Tibial nerve (tissue), 4 donors: ENCODE data around the gene PSMB8.

Experiments
- EP300 ChIP-seq, 2 donors: sonication (generic); formaldehyde crosslinking; IDR thresholded peaks; one replicate each; pipeline ENCODE4 v1.6.1; 2017; ENCODE audit warnings: antibody characterized with exemption in 2 of 2, mild to moderate bottlenecking in 1 of 2
- TF ChIP-seq, protein P1 (sequence below), 5 experiments: fragments of 200-600 bp in 3 of 5; fragments of 450-650 bp in 2 of 5; sonication (generic) in 3 of 5; IDR thresholded peaks; one replicate each; pipeline ENCODE4 v1.5.1; 2016 to 2019; ENCODE audit warnings: antibody characterized with exemption in 5 of 5, mild to moderate bottlenecking in 3 of 5, moderate library complexity in 2 of 5

DNA sequence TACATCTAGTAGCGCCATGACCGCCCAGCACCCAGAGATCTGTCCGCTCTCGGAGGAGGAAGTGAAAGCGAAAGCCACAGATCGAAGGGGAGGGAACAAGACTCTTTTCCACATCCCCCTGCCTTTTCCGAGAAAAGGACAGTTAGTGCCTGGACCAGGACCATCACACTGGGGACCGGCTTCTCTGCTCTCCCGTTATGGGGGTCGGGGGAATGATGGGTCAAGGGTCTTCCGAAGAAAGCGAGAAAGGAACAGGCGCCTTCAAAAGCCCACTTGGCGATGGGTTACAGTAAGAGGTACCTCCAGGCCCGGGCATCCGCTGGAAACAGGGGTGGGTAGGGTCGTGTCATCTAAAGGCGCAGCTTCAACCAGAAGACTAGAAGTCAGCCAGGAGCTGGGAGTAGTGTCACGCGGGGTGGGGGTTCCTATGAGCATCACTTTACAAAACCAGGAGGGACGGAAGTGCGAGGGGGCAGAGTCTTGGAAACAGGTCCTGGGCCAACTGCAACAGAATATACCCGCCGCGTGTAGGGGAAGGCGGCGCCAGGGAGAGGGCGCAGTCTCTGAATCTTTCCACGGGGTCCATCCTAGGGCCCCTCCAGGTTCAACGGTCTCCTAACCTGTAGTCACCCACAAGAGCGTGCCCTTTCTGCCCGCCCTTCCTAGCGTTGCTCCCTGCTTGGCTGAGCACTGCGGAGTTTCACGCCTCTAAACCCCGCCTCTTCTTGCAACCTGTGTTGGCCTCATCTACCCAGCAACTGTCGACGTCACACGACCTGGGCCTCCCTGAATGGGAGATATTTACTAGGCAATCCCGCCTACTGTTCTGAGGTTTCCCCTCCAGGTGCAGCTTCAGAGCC, at the start of gene PSMB8:
- TF ChIP-seq, protein P1, sequence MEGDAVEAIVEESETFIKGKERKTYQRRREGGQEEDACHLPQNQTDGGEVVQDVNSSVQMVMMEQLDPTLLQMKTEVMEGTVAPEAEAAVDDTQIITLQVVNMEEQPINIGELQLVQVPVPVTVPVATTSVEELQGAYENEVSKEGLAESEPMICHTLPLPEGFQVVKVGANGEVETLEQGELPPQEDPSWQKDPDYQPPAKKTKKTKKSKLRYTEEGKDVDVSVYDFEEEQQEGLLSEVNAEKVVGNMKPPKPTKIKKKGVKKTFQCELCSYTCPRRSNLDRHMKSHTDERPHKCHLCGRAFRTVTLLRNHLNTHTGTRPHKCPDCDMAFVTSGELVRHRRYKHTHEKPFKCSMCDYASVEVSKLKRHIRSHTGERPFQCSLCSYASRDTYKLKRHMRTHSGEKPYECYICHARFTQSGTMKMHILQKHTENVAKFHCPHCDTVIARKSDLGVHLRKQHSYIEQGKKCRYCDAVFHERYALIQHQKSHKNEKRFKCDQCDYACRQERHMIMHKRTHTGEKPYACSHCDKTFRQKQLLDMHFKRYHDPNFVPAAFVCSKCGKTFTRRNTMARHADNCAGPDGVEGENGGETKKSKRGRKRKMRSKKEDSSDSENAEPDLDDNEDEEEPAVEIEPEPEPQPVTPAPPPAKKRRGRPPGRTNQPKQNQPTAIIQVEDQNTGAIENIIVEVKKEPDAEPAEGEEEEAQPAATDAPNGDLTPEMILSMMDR (IDR thresholded peaks at IDR 0.05): peak in 4 of 5 experiments; percentile 26 to 66 (median 46)
- peak in 1 of 2 donors; percentile 98 for TF ChIP-seq EP300 (IDR thresholded peaks at IDR 0.05)
